ENCODE measurements around the gene NUP210L. TPM values are rescaled to one million over a fixed set of nuclear protein-coding genes. Genes with fewer than 3 reads are reported as not detected.

NUP210L gene
- total and polyA plus RNA-seq, 9 of the 15 experiments (the other 6 are each of a cell fraction or from before 2014, with no cell fraction given) = 0.01 to 0.04 TPM; not detected in 7

DNA sequence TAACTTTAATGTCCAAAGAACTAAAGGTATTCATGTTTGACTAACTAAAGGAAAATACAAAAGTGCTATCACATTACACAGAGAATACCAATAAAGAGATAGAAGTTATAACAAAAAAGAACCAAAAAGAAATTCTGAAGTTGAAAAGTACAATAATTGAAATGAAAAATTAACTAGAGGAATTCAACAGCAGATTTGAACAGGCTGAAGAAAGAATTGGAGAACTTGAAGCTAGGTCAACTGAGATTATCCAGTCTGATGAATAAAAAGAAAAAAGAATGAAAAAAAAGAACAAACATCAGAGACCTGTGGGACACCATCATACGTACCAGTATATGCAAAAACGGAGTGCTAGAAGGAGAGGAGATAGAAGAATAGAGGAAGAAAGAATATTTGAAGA, 78.5 kb downstream of the NUP210L start:
- Histone ChIP-seq H3K4me3 (no peak overlapping the region), H3K36me3 (ENCODE audit: control insufficient read depth, insufficient read depth, low read length) (no peaks in the 10 kb centered on the region), H3K79me2 (ENCODE audit: control insufficient read depth, insufficient read depth, low read length) (no peaks in the 10 kb centered on the region), H3K4me2 (ENCODE audit: insufficient read depth, low read length) (no peak overlapping the region), H3K9me1 (ENCODE audit: control insufficient read depth, insufficient read depth, low read length) (no peaks in the 10 kb centered on the region), H2AFZ (ENCODE audit: low read depth, low read length) (no peak overlapping the region), H4K20me1 (replicated peaks; ENCODE audit: control insufficient read depth, insufficient read depth, low read length) (no peaks in the 10 kb centered on the region), H3K27me3 (ENCODE audit: control insufficient read depth in 2 of 2, insufficient read depth in 2 of 2, low read length in 2 of 2) (no peaks in the 10 kb centered on the region; a peak in 1 of 5 replicates), H3K9ac (ENCODE audit: insufficient read depth in 1 of 2, low read depth in 2 of 2, low read length in 2 of 2) (no peak overlapping the region), H3K27ac (ENCODE audit: extremely low read depth, low read depth, low read length) (no peak overlapping the region), H3K9me3 (replicated peaks; ENCODE audit: control insufficient read depth, insufficient read depth, low read depth, low read length) (no peaks in the 10 kb centered on the region), H3K4me1 (replicated peaks in 1 of 2; ENCODE audit: control insufficient read depth in 2 of 2, insufficient read depth in 2 of 2, low read length in 2 of 2) (no peaks in the 10 kb centered on the region)
- 10% methylated on average over 2 of the region's 2 CpGs for whole genome bisulfite sequencing (ENCODE audit: insufficient coverage, low coverage, missing lambda C conversion rate)
- ATAC-seq (no peak), FAIRE-seq (no peak), DNase-seq (ENCODE audit: extremely low read depth in 1 of 4, low spot score in 3 of 4) (no peak)
- ChIA-PET CTCF (ENCODE audit: low intra/inter-chr PET ratio) (no interaction called here), POLR2A (interaction anchor here (1.0 kb wide), 1 partner anchor 17 kb away, joined by 3 read pairs; no protein-coding TSS in a partner anchor)
- no TSS peak for BruUV-seq (replicated peaks)
- in situ Hi-C loops (cut with MboI) = no loop called here
- intact Hi-C loops (cut with micrococcal nuclease) = no loop called here
- 0 out of 2 replicates have a peak, but pooled peaks have one; percentile 18 for TF ChIP-seq SMARCA5 (IDR thresholded peaks at IDR 0.05)
- 0 out of 2 replicates have a peak, but pooled peaks have one; percentile 50 for TF ChIP-seq CBX5 (IDR thresholded peaks at IDR 0.05; ENCODE audit: borderline replicate concordance, low read depth)
- 0 out of 4 replicates have a peak, but pooled peaks of 1 of the 2 experiments have one; percentile 42 for TF ChIP-seq KDM1A (IDR thresholded peaks at IDR 0.05)
- TF ChIP-seq, protein P1, sequence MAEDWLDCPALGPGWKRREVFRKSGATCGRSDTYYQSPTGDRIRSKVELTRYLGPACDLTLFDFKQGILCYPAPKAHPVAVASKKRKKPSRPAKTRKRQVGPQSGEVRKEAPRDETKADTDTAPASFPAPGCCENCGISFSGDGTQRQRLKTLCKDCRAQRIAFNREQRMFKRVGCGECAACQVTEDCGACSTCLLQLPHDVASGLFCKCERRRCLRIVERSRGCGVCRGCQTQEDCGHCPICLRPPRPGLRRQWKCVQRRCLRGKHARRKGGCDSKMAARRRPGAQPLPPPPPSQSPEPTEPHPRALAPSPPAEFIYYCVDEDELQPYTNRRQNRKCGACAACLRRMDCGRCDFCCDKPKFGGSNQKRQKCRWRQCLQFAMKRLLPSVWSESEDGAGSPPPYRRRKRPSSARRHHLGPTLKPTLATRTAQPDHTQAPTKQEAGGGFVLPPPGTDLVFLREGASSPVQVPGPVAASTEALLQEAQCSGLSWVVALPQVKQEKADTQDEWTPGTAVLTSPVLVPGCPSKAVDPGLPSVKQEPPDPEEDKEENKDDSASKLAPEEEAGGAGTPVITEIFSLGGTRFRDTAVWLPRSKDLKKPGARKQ (CRISPR knock-in tag; IDR thresholded peaks at IDR 0.05) = no peak
- TF ChIP-seq MCM5 (IDR thresholded peaks at IDR 0.05; ENCODE audit: low read depth) = no peak
- peak; percentile 89 for TF ChIP-seq ZNF280A (IDR thresholded peaks at IDR 0.05; ENCODE audit: low read depth, partially characterized antibody)
- no peak for TF ChIP-seq ELF4 (CRISPR knock-in tag; IDR thresholded peaks at IDR 0.05)
- no peak for TF ChIP-seq RFX7 (CRISPR knock-in tag; IDR thresholded peaks at IDR 0.05)
- peak in 1 of 2 experiments; percentile 86; a peak in 2 of 3 replicates for TF ChIP-seq CBX3 (IDR thresholded peaks at IDR 0.05; ENCODE audit: borderline replicate concordance in 1 of 2, low read length in 2 of 2)
- TF ChIP-seq ZNF407 (IDR thresholded peaks at IDR 0.05; ENCODE audit: low read depth) = no peak

All from K562 (cell line).